Measurements from ENCODE around the gene DSP. TPM values are rescaled to one million over a fixed set of nuclear protein-coding genes. Genes with fewer than 3 reads are reported as not detected.

The DSP gene
- total and polyA plus RNA-seq, 2 of the 13 experiments (the other 11 are each of a cell fraction or from before 2014, with no cell fraction given): 89.8 to 117 TPM

GRCh38 chr6:7541175-7542064, at the start of gene DSP (continued):
- TF ChIP-seq, protein P1, sequence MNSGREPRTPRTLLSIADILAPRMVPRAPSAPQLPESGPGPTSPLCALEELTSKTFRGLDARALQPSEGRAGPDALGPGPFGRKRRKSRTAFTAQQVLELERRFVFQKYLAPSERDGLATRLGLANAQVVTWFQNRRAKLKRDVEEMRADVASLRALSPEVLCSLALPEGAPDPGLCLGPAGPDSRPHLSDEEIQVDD (CRISPR knock-in tag; IDR thresholded peaks at IDR 0.05; ENCODE audit: borderline replicate concordance): no peak; the same call in none of the 2 replicates
- TF ChIP-seq ZSCAN30 (CRISPR knock-in tag; IDR thresholded peaks at IDR 0.05) (no peak), ZNF275 (CRISPR knock-in tag; IDR thresholded peaks at IDR 0.05; ENCODE audit: borderline replicate concordance) (peak; percentile 80), CREB1 (IDR thresholded peaks at IDR 0.05) (peak; percentile 9; the same call in 1 of the 2 replicates), CREB1 (CRISPR knock-in tag; IDR thresholded peaks at IDR 0.05) (no peak; the same call in 1 of the 2 replicates), NRL (CRISPR knock-in tag; IDR thresholded peaks at IDR 0.05; ENCODE audit: borderline replicate concordance) (peak; percentile 95; the same call in 1 of the 2 replicates), YEATS2 (CRISPR knock-in tag; IDR thresholded peaks at IDR 0.05; ENCODE audit: borderline replicate concordance) (no peak), ZNF335 (CRISPR knock-in tag; IDR thresholded peaks at IDR 0.05) (peak; percentile 58; the same call in 1 of the 2 replicates), PCBP2 (optimal IDR thresholded peaks at IDR 0.05; ENCODE audit: low read depth, low read length, poor library complexity, severe bottlenecking) (no peak), TRIM22 (IDR thresholded peaks at IDR 0.05) (no peak), NCOR1 (IDR thresholded peaks at IDR 0.05; ENCODE audit: borderline replicate concordance, low read length) (peak; percentile 85; the same call in 1 of the 2 replicates), HOXA3 (CRISPR knock-in tag; IDR thresholded peaks at IDR 0.05) (peak; percentile 90), THAP9 (CRISPR knock-in tag; IDR thresholded peaks at IDR 0.05; ENCODE audit: borderline replicate concordance) (peak; percentile 60; the same call in 1 of the 2 replicates), HDAC1 (CRISPR knock-in tag; IDR thresholded peaks at IDR 0.05) (peak; percentile 92), BCL6 (CRISPR knock-in tag; IDR thresholded peaks at IDR 0.05) (peak; percentile 99), KLF13 (CRISPR knock-in tag; IDR thresholded peaks at IDR 0.05) (peak; percentile 96; the same call in 1 of the 2 replicates), ZFP90 (CRISPR knock-in tag; IDR thresholded peaks at IDR 0.05; ENCODE audit: borderline replicate concordance) (no peak; the same call in 1 of the 2 replicates)
- TF ChIP-seq, protein P2, sequence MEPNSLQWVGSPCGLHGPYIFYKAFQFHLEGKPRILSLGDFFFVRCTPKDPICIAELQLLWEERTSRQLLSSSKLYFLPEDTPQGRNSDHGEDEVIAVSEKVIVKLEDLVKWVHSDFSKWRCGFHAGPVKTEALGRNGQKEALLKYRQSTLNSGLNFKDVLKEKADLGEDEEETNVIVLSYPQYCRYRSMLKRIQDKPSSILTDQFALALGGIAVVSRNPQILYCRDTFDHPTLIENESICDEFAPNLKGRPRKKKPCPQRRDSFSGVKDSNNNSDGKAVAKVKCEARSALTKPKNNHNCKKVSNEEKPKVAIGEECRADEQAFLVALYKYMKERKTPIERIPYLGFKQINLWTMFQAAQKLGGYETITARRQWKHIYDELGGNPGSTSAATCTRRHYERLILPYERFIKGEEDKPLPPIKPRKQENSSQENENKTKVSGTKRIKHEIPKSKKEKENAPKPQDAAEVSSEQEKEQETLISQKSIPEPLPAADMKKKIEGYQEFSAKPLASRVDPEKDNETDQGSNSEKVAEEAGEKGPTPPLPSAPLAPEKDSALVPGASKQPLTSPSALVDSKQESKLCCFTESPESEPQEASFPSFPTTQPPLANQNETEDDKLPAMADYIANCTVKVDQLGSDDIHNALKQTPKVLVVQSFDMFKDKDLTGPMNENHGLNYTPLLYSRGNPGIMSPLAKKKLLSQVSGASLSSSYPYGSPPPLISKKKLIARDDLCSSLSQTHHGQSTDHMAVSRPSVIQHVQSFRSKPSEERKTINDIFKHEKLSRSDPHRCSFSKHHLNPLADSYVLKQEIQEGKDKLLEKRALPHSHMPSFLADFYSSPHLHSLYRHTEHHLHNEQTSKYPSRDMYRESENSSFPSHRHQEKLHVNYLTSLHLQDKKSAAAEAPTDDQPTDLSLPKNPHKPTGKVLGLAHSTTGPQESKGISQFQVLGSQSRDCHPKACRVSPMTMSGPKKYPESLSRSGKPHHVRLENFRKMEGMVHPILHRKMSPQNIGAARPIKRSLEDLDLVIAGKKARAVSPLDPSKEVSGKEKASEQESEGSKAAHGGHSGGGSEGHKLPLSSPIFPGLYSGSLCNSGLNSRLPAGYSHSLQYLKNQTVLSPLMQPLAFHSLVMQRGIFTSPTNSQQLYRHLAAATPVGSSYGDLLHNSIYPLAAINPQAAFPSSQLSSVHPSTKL (CRISPR knock-in tag; IDR thresholded peaks at IDR 0.05): peak; percentile 94
